ENCODE data around the gene SRM.

GRCh38 chr1:11024874-11025203, 35.0 kb downstream of the SRM start:
- TF ChIP-seq, protein P1, sequence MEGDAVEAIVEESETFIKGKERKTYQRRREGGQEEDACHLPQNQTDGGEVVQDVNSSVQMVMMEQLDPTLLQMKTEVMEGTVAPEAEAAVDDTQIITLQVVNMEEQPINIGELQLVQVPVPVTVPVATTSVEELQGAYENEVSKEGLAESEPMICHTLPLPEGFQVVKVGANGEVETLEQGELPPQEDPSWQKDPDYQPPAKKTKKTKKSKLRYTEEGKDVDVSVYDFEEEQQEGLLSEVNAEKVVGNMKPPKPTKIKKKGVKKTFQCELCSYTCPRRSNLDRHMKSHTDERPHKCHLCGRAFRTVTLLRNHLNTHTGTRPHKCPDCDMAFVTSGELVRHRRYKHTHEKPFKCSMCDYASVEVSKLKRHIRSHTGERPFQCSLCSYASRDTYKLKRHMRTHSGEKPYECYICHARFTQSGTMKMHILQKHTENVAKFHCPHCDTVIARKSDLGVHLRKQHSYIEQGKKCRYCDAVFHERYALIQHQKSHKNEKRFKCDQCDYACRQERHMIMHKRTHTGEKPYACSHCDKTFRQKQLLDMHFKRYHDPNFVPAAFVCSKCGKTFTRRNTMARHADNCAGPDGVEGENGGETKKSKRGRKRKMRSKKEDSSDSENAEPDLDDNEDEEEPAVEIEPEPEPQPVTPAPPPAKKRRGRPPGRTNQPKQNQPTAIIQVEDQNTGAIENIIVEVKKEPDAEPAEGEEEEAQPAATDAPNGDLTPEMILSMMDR (IDR thresholded peaks at IDR 0.05), result no peak
- TF ChIP-seq POLR2AphosphoS5 (IDR thresholded peaks at IDR 0.05), result no peak
- TF ChIP-seq EP300 (IDR thresholded peaks at IDR 0.05), result no peak
- TF ChIP-seq POLR2A (IDR thresholded peaks at IDR 0.05), result no peak
